OCI-LY1 (cell line): ENCODE results near the gene USP10.

Experiments
- H2AFZ ChIP-seq: fragments of 200-600 bp; sonication (generic), shearing (Covaris generic); 2 replicates; pipeline ENCODE4 v1.6.0; 2014; ENCODE audit warnings: antibody characterized with exemption, mild to moderate bottlenecking, low read length
- H3F3A ChIP-seq: fragments of 200-600 bp; sonication (generic), shearing (Covaris generic); 2 replicates; pipeline ENCODE4 v1.6.0; 2014; ENCODE audit warnings: mild to moderate bottlenecking, antibody characterized with exemption, low read length, moderate library complexity; ENCODE audit not compliant: insufficient read depth
- H3K27ac ChIP-seq: fragments of 200-600 bp; sonication (generic); 2 replicates; pipeline ENCODE4 v1.5.1; 2014; ENCODE audit warnings: low read length, mixed run types, mild to moderate bottlenecking, low read depth; ENCODE audit not compliant: poor library complexity, severe bottlenecking
- H3K27me3 ChIP-seq: fragments of 200-600 bp; sonication (generic); 2 replicates; pipeline ENCODE4 v1.6.0; 2014; ENCODE audit warnings: antibody characterized with exemption, mild to moderate bottlenecking, low read length, moderate library complexity; ENCODE audit not compliant: insufficient read depth
- H3K36me3 ChIP-seq: fragments of 200-600 bp; sonication (generic); 2 replicates; pipeline ENCODE4 v1.6.1; 2014; ENCODE audit warnings: mild to moderate bottlenecking, antibody characterized with exemption, low read length, moderate library complexity, mixed read lengths; ENCODE audit not compliant: insufficient read depth
- H3K4me1 ChIP-seq: fragments of 200-600 bp; sonication (generic); 2 replicates; pipeline ENCODE4 v1.5.1; 2014; ENCODE audit warnings: mild to moderate bottlenecking, low read length, moderate library complexity; ENCODE audit not compliant: insufficient read depth, severe bottlenecking
- H3K4me2 ChIP-seq: fragments of 200-600 bp; sonication (generic), shearing (Covaris generic); 2 replicates; pipeline ENCODE4 v1.6.1; 2014; ENCODE audit warnings: low read length
- H3K4me3 ChIP-seq: fragments of 200-600 bp; sonication (generic); 2 replicates; pipeline ENCODE4 v1.5.1; 2014; ENCODE audit warnings: low read length, low read depth, mild to moderate bottlenecking, mixed read lengths; ENCODE audit not compliant: poor library complexity, severe bottlenecking
- H3K79me2 ChIP-seq: fragments of 200-600 bp; shearing (Covaris generic); 2 replicates; pipeline ENCODE4 v1.6.1; 2016; ENCODE audit warnings: mixed run types, low read length, mixed read lengths; ENCODE audit not compliant: insufficient read depth
- H3K9ac ChIP-seq: fragments of 200-600 bp; sonication (generic), shearing (Covaris generic); 2 replicates; pipeline ENCODE4 v1.6.1; 2014; ENCODE audit warnings: mild to moderate bottlenecking, low read length, mixed read lengths
- H3K9me2 ChIP-seq: fragments of 200-600 bp; sonication (generic), shearing (Covaris generic); 2 replicates; pipeline ENCODE4 v1.6.1; 2014; ENCODE audit warnings: low read depth, mild to moderate bottlenecking, low read length, mixed read lengths
- H3K9me3 ChIP-seq: fragments of 200-600 bp; shearing (Covaris generic); 2 replicates; pipeline ENCODE4 v1.6.1; 2014; ENCODE audit warnings: low read length, mixed read lengths
- H4K20me1 ChIP-seq: fragments of 200-600 bp; sonication (generic), shearing (Covaris generic); 2 replicates; pipeline ENCODE4 v1.6.0; 2016; ENCODE audit warnings: mild to moderate bottlenecking, low read length; ENCODE audit not compliant: insufficient read depth
- EZH2 ChIP-seq: fragments of 200-600 bp; sonication (generic), shearing (Covaris generic); IDR thresholded peaks from 2 replicates; pipeline ENCODE4 v1.8.0; 2017; ENCODE audit warnings: borderline replicate concordance, mixed run types, mild to moderate bottlenecking, antibody characterized with exemption, low read length, moderate library complexity, mixed read lengths
- TF ChIP-seq, protein P1 (sequence below): fragments of 200-600 bp; sonication (generic), shearing (Covaris generic); IDR thresholded peaks from 2 replicates; pipeline ENCODE4 v1.5.1; 2017; ENCODE audit warnings: mild to moderate bottlenecking, antibody characterized with exemption, low read length, moderate library complexity, mixed read lengths

USP10 gene

GRCh38 chr16:84678541-84678940, 21.3 kb upstream of the USP10 start:
- H3K9ac ChIP-seq = no peak overlapping the region
- no peak overlapping the region for H2AFZ ChIP-seq
- H3K27me3 ChIP-seq = no peaks in the 10 kb centered on the region
- H3K9me2 ChIP-seq = no peaks in the 10 kb centered on the region
- H3K79me2 ChIP-seq = no peaks in the 10 kb centered on the region
- no peaks in the 10 kb centered on the region for H3F3A ChIP-seq
- H3K4me3 ChIP-seq = no peak overlapping the region
- no peaks in the 10 kb centered on the region for H3K9me3 ChIP-seq
- H3K36me3 ChIP-seq = no peaks in the 10 kb centered on the region
- no peaks in the 10 kb centered on the region for H3K4me1 ChIP-seq
- H4K20me1 ChIP-seq = no peaks in the 10 kb centered on the region
- no peak overlapping the region for H3K4me2 ChIP-seq
- TF ChIP-seq EZH2 = no peak
- TF ChIP-seq, protein P1, sequence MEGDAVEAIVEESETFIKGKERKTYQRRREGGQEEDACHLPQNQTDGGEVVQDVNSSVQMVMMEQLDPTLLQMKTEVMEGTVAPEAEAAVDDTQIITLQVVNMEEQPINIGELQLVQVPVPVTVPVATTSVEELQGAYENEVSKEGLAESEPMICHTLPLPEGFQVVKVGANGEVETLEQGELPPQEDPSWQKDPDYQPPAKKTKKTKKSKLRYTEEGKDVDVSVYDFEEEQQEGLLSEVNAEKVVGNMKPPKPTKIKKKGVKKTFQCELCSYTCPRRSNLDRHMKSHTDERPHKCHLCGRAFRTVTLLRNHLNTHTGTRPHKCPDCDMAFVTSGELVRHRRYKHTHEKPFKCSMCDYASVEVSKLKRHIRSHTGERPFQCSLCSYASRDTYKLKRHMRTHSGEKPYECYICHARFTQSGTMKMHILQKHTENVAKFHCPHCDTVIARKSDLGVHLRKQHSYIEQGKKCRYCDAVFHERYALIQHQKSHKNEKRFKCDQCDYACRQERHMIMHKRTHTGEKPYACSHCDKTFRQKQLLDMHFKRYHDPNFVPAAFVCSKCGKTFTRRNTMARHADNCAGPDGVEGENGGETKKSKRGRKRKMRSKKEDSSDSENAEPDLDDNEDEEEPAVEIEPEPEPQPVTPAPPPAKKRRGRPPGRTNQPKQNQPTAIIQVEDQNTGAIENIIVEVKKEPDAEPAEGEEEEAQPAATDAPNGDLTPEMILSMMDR = no peak
- H3K27ac ChIP-seq = no peak overlapping the region

- H3K9me2 ChIP-seq = no peaks in the 10 kb centered on the region
- H2AFZ ChIP-seq = no peak overlapping the region
- H3K79me2 ChIP-seq = no peaks in the 10 kb centered on the region
- no peaks in the 10 kb centered on the region for H3K9me3 ChIP-seq
- no peak overlapping the region for H3K9ac ChIP-seq
- H3K4me1 ChIP-seq = no peaks in the 10 kb centered on the region
- no peaks in the 10 kb centered on the region for H3F3A ChIP-seq
- H3K27me3 ChIP-seq = no peaks in the 10 kb centered on the region
- H3K36me3 ChIP-seq = no peaks in the 10 kb centered on the region
- H3K27ac ChIP-seq = no peak overlapping the region
- no peaks in the 10 kb centered on the region for H4K20me1 ChIP-seq
- no peak overlapping the region for H3K4me2 ChIP-seq
- no peak for TF ChIP-seq EZH2
- TF ChIP-seq, protein P1 = no peak
- no peak overlapping the region for H3K4me3 ChIP-seq
Measured at GRCh38 chr16:84680165-84680842, 19.5 kb upstream of the USP10 start.

- no peaks in the 10 kb centered on the region for H3K27me3 ChIP-seq
- no peak overlapping the region for H2AFZ ChIP-seq
- no peaks in the 10 kb centered on the region for H3K9me3 ChIP-seq
- H3K9me2 ChIP-seq = no peaks in the 10 kb centered on the region
- H3K4me1 ChIP-seq = no peaks in the 10 kb centered on the region
- H3K27ac ChIP-seq = no peak overlapping the region
- no peaks in the 10 kb centered on the region for H4K20me1 ChIP-seq
- no peak overlapping the region for H3K4me2 ChIP-seq
- H3F3A ChIP-seq = no peaks in the 10 kb centered on the region
- TF ChIP-seq EZH2 = no peak
- TF ChIP-seq, protein P1 = no peak
- H3K79me2 ChIP-seq = no peaks in the 10 kb centered on the region
- H3K36me3 ChIP-seq = no peaks in the 10 kb centered on the region
- H3K4me3 ChIP-seq = no peak overlapping the region
- no peak overlapping the region for H3K9ac ChIP-seq
Measured at GRCh38 chr16:84680843-84681629, 18.8 kb upstream of the USP10 start.
